NCI-H2227 (cell line): ENCODE measurements around the gene ADCK1.
"Not testable (repeated sequence)": the region's sequence is repeated elsewhere in the genome, so short reads cannot be mapped to it uniquely, and the experiment has no call there.

ENCODE experiments used
- DNase-seq: peaks from one replicate; lab custom pipeline; 2025; ENCODE audit not compliant: unreplicated experiment; lab: John Stamatoyannopoulos, UW

The ADCK1 gene

DNA sequence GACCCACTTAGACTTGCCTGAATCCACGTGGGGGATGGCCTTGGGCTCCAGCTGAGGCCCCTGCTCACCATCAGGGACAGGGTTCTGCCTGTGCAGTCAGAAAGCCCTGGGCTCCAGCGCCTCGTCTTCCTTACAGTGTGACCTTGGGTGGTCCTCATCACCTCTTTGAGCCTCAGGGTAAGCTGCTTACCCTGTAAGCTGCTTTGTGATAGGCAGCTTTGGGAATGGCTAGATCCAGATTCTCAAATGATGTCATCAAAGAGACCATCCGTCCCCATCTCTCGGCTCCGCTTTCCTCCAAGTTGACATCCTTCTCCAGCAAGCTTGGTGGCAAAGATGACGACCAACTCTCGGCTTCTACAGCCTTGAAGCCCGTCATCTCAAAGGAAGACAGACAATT is 127.0 kb downstream of the ADCK1 start:
- no peak for DNase-seq

DNA sequence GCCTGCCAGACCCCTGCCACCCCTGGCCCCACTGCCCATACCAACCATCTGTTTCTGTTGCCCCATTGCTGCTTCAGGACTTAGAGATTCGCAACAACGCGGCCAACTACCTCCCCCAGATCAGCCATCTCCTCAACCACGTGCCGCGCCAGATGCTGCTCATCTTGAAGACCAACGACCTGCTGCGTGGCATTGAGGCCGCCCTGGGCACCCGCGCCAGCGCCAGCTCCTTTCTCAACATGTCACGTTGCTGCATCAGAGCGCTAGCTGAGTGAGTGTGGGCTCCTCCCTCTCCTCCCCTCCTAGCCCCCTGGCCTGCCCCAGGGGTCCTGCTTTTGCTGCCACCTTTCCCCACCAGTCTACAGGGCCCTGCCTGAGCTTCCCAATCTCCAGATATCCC is 131.5 kb downstream of the ADCK1 start:
- no peak for DNase-seq

DNA sequence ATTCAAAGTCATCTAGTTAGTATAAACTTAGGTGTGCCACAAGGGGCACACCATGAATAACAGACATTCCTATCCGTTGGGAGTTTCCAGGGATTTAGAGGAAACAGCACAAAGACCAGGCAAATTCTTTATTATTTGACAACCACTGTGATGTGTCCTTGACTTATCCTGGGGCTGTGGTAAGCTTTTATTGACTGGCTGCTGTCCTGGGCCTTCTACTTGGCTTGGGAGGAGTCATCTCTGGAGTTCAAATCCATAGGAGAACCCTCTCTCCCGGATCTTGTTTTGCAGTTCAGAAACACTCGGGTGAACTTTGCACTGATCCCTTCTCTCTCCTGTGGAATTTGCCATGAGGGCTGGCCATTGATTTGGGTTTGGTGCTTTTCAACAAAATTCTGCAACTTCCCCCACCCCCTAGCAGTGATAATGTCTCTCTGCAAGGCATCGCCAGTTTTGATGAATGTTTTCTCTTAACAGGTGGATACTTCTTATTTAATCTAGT is 136.3 kb downstream of the ADCK1 start:
- no peak for DNase-seq

DNA sequence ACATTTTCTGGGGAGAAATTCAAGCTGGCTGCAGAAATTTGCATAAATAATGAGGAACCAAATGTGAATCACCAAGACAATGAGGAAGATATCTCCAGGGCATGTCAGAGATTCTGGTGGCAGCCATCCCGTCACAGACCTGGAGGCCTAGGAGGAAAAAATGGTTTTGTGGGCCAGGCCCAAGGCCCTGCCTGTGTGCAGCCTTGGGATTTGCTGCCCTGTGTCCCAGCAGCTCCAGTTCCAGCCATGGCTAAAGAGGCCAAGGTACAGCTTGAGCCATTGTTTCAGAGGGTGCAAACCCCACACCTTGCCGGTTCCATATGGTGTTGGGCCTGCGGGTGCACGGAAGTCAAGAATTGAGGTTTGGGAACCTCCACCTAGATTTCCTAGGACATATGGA is 147.5 kb downstream of the ADCK1 start:
- DNase-seq, result no peak

DNA sequence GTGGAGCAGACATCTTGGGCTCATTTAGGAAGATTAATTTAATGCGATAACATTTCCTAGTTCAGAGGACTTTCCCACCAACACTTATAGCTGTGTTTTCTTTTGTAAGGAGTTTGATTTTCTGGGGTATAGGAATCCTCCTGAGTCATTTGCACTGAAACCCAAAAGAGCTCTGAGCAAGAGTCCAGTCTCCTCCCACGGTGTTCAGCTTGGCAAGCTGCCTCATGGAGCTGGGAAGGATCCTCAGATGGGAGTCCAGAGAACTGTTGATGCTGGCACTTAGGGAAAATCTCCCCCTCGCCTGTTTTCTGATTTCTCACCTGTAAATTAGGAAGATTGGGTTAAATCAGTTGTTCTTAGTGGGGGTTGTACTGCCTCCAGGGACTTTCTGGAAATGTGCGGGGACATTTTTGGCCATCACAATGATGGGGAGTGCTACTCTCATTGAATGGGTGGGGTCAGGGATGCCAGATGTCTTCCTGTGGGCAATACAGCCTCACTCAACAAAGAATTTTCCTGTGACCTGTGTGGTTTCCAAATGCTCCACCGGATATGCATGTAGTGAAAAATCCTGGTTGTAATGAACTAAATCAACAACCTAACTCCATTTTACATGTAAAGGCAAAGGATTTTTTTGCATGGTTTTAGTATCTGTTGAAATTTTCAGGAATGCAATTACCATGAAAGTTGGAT is 150.6 kb downstream of the ADCK1 start:
- no peak for DNase-seq

DNA sequence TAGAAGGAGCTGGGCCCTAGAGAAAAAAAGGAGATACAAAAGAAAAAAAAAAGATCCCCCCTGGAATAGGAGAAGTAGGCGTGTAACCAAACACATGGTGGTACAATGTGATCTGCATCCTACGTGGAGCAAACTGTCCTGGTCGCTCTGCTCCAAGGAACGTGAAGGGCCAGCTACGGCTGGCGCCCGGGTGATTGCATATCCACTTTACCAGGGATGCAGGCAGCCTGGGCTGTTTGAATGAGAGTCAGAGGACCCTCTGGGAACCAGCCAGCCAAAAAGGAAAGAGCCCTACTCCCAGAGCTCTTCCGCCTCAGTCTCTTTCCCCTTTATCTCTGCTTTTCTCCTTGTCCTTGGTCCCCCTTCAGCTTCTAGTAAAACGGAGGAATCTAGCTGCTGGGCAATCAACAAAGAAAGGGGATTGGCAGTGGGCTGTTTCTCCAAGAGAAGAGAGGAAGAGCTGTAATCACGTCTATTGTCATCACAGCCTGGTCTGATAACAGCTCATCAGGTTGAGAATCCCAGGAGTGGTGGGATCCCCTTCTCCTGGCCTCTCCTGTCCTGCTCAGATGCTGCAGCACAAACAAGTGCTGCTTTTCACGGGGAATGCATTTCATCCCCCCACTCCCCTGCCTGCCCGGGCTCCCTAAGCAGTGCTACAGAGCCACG is 156.0 kb downstream of the ADCK1 start:
- DNase-seq, result peak; percentile 60

DNA sequence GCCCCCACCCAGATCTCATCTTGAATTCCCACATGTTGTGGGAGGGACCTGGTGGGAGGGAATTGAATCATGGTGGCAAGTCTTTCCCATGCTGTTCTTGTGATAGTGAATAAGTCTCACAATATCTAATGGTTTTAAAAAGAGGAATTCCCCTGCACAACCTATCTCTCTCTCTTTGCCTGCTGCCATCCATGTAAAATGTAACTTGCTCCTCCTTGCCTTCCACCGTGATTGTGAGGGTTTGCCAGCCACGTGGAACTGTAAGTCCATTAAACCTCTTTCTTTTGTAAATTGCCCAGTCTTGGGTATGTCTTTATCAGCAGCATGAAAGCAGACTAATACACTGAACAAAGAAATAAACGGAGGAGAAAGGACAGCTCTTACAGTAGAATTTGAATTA is 159.8 kb downstream of the ADCK1 start:
- DNase-seq, result not testable (repeated sequence)

DNA sequence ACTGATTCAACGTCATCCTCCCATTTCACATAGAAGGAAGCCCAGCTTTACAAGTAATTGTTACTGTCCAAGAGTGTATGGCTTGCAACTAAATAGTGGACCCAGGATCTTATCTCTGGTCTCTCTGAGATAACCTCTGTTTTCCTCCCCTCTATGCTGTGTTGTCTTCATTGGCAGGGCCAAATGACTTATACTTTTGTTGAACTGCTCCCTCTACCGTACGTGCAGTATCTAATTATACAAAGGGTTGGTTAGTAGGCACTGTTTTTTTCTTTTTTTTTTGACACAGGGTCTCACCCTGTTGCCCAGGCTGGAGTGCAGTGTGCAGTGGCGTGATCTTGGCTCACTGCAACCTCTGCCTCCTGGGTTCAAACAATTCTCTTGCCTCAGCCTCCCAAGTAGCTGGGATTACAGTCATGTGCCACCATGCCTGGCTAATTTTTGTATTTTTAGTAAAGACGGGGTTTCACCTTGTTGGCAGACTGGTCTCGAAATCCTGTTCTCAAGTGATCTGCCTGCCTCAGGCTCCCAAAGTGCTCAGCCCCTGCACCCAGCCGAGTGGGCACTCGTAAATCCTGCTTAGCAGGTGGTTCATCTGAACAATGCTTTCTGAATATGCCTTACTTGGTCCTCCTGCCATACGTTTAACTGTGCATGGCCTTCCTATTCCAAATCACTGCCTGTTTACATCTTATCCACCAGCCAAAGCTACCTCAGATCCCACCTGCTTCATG is 162.1 kb downstream of the ADCK1 start:
- no peak for DNase-seq

DNA sequence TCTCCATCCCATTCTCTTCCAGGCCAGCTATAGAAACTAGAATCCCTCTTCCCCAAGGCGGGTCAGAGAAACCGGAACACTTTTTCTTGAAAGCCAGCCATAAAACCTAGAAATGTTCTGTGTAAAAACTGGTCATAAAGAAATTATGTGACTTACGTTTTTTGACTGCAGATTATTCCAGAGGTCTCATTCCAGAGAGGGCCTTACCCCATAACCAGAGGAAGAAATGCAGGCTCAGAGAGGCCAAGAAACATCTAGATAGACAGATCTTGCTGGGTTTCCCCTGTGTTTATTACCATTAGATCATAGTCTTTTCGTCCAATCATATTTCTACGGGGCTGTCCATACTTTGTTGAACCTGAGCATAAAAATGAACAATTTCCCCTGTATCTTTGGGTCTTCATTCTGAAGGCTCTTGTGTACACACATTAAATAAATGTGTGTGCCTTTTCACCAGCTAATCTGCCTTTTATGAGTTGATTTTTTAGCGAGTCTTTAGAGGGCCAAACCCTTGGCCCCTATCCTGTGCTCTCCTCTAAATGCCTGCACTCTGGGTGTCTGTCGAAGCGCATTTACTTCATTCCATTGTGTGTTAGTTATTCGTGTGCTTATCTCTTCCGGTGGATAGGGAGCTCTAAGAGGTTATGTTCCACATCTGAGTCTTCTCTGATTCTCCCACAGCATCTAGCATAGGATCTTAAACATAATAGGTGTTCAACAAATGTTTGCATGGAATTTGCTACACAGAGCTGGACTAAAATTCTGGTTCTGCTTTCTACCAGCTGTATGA is 163.0 kb downstream of the ADCK1 start:
- no peak for DNase-seq

DNA sequence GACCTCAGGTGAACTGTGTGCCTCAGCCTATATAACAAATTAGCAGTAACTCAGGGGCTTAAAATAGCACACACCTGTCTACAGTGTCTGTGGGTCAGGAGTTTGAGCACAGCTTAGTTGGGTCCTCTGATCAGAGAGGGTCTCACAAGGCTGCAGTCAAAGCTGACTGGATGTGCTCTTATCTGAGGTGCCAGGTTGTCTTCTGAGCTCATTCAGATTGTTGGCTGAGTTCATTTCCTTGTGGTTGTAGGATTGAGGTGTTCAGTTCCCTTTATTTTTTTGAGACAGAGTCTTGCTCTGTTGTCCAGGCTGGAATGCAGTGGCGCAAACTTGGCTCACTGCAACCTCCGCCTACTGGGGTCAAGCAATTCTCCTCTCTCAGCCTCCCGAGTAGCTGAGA is 164.7 kb downstream of the ADCK1 start:
- DNase-seq, result no peak

DNA sequence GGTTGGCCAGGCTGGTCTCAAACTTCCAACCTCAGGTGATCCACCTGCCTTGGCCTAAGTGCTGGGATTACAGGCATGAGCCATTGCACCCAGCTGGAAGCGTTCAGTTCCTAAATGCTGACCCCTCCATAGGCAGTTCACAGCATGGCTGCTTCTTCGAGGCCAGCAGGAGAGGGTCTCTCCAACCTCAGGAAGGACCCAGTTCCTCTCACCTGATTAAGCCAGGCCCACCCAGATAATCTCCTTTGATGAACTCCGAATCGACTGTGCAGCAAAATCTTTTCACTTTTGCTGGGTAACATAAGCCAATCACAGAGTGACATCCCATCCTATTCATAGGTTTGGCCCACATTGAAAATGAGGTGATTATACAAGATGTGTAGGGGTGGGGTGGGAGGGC is 165.1 kb downstream of the ADCK1 start:
- DNase-seq, result no peak

DNA sequence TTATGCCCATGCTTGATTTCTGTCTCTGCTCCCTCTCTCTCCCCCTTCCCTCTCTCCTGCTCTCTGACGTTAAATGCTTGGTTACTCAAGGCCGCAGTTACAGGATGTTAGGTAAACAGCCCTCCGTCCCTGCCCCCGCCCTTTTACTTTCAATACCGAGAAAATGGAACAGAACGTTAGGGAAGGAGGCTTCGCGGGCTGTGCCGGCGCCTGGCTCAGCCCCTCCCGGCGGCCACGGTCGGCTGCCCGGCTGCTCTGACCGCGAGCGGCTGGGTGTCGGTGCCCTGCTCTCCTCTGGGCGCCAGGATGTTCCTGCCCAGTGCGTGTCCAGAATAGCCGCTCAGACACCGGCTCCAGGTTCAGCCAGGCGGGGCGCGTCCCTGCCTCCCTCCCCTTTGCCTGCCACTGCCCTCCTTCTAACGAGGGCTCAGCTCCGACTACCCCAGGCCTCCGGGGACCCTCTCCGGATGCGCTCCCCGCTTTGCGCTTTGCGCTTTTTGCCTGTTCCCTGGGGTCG is 166.1 kb downstream of the ADCK1 start:
- peak; percentile 46 for DNase-seq

DNA sequence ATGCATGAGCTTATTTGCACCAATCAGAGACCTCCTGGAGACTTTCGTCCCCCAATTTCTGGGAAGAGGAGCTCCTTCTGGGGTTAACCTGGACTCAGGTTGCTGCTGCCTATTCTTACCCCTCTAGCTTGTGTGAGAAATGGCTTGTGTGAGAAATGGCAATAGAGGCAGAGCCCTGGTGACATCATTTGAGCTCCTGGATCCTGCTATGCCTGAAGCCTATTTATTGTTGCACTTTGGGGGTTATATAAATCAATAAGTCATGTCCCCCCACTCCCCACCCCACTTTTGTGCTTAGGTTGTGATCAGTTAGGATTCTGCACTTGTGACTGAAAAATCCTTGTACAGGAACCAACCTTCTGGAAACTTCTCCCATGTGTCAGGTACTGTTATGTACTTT is 167.2 kb downstream of the ADCK1 start:
- no peak for DNase-seq

DNA sequence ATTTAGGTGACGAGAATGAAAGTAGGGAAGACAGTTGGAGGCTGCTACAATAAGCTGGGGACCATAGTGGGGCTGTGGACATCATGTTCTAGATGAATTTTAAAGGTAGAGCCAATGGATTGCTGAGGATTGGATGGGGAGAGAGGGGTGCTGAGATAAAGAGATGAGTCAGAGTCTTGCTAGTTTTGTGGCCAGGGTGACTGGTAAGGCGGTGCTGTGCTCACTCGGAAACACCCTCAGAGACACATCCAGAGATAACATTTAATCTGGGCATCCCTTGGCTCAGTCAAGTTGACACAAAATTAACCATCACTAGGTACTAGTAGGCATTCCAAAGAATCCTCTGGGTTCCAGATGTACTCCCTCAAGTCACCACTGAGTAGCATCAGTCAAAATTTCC is 170.7 kb downstream of the ADCK1 start:
- no peak for DNase-seq

DNA sequence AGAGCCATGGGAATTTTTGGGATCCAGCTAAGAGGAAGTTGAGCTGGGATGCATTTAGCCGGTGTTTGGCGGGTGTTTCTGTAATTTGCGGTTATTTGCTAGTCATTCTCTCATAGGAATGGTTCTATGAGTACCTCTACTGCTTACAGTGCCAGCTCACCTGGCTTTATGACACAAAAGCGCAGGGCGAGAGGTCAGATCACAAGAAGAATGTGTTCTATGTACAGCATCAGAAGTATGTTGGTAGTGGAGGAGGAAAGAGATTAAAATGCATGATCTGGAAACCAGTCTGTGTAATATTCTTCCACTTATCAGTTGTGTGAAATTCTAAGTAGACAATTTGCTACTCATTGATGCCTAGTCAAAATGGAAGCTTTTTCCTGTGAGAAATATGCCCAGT is 173.3 kb downstream of the ADCK1 start:
- DNase-seq, result no peak

DNA sequence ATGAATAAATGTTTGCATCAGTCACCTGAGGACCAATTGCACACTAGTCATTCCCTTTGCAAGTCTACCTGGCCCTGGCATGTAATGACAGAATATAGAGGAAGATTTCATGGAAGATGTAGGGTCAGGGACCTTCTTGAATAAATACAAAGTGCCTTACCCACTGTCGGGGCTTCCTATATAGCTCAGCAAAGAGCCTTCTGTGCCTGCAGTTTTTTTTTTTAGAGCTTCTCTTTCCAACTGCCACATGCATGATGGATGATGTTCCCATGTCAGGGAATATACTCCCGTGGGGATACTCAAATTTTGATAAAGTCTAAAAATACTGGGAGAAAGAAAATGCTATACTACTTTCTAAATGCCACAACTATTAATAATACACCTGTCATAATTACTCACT is 176.7 kb downstream of the ADCK1 start:
- DNase-seq, result no peak

DNA sequence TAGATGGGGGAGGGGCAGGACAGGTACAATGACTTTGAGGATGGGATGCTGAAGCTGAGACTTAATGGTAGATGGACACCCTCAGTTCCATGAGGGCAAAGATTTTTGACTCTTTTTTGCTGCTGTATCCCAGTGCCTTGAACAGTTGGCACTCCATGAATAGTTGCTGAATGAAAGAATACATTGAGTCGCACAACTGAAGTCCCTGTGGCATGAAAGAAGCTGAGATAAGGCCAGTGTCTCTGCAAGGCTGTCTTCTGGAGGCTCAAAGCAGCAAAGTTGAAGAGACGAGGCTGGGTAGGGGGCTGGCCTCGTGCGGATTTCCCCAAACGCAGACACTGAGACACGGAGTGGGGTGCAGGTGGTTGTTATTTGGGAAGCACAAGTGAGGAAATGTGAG is 179.3 kb downstream of the ADCK1 start:
- DNase-seq, result no peak

DNA sequence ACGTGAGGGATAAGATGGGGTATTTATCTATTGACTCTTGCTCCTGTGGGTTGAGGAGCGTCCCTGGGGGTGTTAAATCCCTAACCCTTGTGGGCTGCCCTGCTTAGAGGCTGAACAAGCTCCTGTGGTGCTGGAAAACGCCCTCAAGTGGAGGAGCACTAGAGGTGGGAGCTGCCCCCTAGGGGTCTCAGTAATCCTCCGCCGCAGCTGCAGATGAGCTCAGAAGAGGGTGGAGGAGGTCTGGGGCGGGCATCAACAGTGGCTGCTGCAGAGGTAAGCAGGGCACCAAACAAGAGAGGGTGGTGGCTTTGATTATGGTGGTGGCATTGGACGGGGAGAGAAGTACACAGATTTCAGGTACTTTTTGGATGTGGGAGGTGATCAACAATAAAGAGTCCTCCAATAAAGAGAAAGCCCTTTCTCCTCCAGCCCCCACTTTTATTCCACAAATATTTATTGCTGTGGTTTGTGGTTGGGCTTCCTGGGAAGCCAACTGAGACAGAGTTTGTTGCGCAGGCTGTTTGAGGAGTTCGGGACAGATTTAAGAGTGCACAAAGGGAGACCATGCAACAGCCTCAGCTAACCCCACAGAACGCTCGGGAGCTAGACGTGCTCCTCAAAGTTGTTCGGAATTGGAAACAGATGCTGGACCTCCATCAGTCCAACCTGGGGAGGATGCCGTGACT is 179.9 kb downstream of the ADCK1 start:
- no peak for DNase-seq

DNA sequence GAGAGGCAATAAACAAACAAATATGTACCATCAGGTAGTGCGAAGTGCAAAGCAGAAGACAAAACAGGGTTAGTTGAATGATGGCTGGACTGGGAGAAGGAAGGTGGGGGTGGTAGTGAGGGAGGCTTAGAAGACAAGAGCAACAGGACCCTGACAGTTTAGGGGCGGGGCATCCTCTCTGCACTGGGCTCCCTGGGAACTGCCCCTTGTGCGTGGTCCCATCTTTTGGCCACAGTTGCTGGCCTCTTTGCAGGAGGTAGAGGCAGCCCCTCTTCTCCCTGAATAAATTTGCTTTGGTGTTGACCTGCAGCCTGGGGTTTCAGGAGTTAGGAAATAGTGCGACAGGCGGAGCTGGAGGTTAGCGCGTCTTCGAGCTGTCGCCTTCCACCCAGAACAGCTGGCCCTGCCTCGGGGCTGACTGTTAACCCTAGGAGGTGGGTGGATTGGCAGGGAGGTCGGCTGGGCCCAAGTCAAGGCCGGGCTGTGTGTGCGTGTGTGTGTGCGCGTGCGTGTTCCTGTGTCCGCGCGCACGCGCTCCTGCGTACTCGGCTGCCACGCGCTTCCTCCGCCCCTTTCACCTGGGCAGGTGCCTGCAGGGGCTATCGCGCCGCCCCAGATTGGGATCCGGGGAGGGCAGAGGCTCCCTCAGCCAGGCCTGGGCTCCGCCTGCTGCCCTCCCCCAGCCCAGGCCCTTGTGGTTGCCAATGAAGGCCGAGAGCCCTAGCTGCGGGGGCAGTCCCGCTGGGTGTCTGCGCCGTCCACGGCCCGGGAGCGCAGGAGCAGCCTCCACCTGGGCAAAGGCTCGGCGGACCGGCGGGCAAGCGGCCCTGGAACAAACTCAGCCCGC is 180.8 kb downstream of the ADCK1 start:
- no peak for DNase-seq
